Measurements from ENCODE around the gene KRT85.
A peak's percentile ranks its signal among the peaks of the same experiment; 100 is the strongest.

Gene KRT85

GRCh38 chr12:52353766-52354165 lies 13.5 kb downstream of the KRT85 start:
- H3K9me3 ChIP-seq (ENCODE audit: insufficient read depth, low read length, severe bottlenecking): no peaks in the 10 kb centered on the region
- no peak overlapping the region for H2AFZ ChIP-seq (ENCODE audit: low read depth, low read length)
- H3K4me1 ChIP-seq (ENCODE audit: insufficient read depth, low read length): peaks cover 14% of the 10 kb centered on the region; the same call in 1 of the 2 replicates
- H3K9ac ChIP-seq (ENCODE audit: low read depth, low read length): no peak overlapping the region
- H3K4me3 ChIP-seq (ENCODE audit: low read depth in 1 of 2, low read length in 2 of 2): no peak overlapping the region
- no peak for TF ChIP-seq EZH2 (IDR thresholded peaks at IDR 0.05; ENCODE audit: borderline replicate concordance, low read depth, low read length, severe bottlenecking)
- no peak for TF ChIP-seq CTCF (IDR thresholded peaks at IDR 0.05; ENCODE audit: borderline replicate concordance, extremely low read depth, low read length, poor library complexity, severe bottlenecking)
- H3K79me2 ChIP-seq (ENCODE audit: insufficient read depth, low read length): no peaks in the 10 kb centered on the region
- DNase-seq (no peak), ATAC-seq (ENCODE audit: insufficient read depth, low read depth) (no peak)
- H3K36me3 ChIP-seq (ENCODE audit: insufficient read depth, low read length): no peaks in the 10 kb centered on the region
- no peak overlapping the region for H3K27ac ChIP-seq (ENCODE audit: low read length)
- peaks cover 10% of the 10 kb centered on the region for H3K27me3 ChIP-seq (ENCODE audit: insufficient read depth, low read length, poor library complexity)
- H3K4me2 ChIP-seq (ENCODE audit: insufficient read depth, low read length): no peak overlapping the region
- peaks cover 3% of the 10 kb centered on the region; the same call in 1 of the 2 replicates for H4K20me1 ChIP-seq (ENCODE audit: insufficient read depth, low read length)

- Histone ChIP-seq H3K27me3 (ENCODE audit: insufficient read depth, low read length, poor library complexity) (peaks cover 15% of the 10 kb centered on the region), H3K4me3 (ENCODE audit: low read depth in 1 of 2, low read length in 2 of 2) (no peak overlapping the region), H3K27ac (ENCODE audit: low read length) (no peak overlapping the region), H3K9me3 (ENCODE audit: insufficient read depth, low read length, severe bottlenecking) (no peaks in the 10 kb centered on the region), H3K36me3 (ENCODE audit: insufficient read depth, low read length) (no peaks in the 10 kb centered on the region), H4K20me1 (ENCODE audit: insufficient read depth, low read length) (peaks cover 3% of the 10 kb centered on the region; the same call in 1 of the 2 replicates), H3K79me2 (ENCODE audit: insufficient read depth, low read length) (no peaks in the 10 kb centered on the region), H3K9ac (ENCODE audit: low read depth, low read length) (no peak overlapping the region), H3K4me1 (ENCODE audit: insufficient read depth, low read length) (peaks cover 7% of the 10 kb centered on the region; the same call in 1 of the 2 replicates), H2AFZ (ENCODE audit: low read depth, low read length) (no peak overlapping the region), H3K4me2 (ENCODE audit: insufficient read depth, low read length) (no peak overlapping the region)
- DNase-seq (no peak), ATAC-seq (ENCODE audit: insufficient read depth, low read depth) (no peak)
- TF ChIP-seq EZH2 (IDR thresholded peaks at IDR 0.05; ENCODE audit: borderline replicate concordance, low read depth, low read length, severe bottlenecking) (no peak), CTCF (IDR thresholded peaks at IDR 0.05; ENCODE audit: borderline replicate concordance, extremely low read depth, low read length, poor library complexity, severe bottlenecking) (no peak)
Measured at GRCh38 chr12:52352951-52353350, 14.3 kb downstream of the KRT85 start.

GRCh38 chr12:52351196-52352059 lies 15.9 kb downstream of the KRT85 start:
- Histone ChIP-seq H2AFZ (ENCODE audit: low read depth, low read length) (no peak overlapping the region), H3K4me2 (ENCODE audit: insufficient read depth, low read length) (no peak overlapping the region), H3K36me3 (ENCODE audit: insufficient read depth, low read length) (no peaks in the 10 kb centered on the region), H3K27ac (ENCODE audit: low read length) (no peak overlapping the region), H3K9me3 (ENCODE audit: insufficient read depth, low read length, severe bottlenecking) (no peaks in the 10 kb centered on the region), H3K27me3 (ENCODE audit: insufficient read depth, low read length, poor library complexity) (peaks cover 17% of the 10 kb centered on the region), H3K4me1 (ENCODE audit: insufficient read depth, low read length) (peaks cover 7% of the 10 kb centered on the region; the same call in 1 of the 2 replicates), H3K9ac (ENCODE audit: low read depth, low read length) (no peak overlapping the region), H3K79me2 (ENCODE audit: insufficient read depth, low read length) (no peaks in the 10 kb centered on the region), H3K4me3 (ENCODE audit: low read depth in 1 of 2, low read length in 2 of 2) (no peak overlapping the region), H4K20me1 (ENCODE audit: insufficient read depth, low read length) (peaks cover 3% of the 10 kb centered on the region; the same call in 1 of the 2 replicates)
- peak; percentile 60 for DNase-seq
- TF ChIP-seq CTCF (IDR thresholded peaks at IDR 0.05; ENCODE audit: borderline replicate concordance, extremely low read depth, low read length, poor library complexity, severe bottlenecking) (no peak), EZH2 (IDR thresholded peaks at IDR 0.05; ENCODE audit: borderline replicate concordance, low read depth, low read length, severe bottlenecking) (no peak)
- ATAC-seq (ENCODE audit: insufficient read depth, low read depth): peak; percentile 99
